HepG2 (cell line): Measurements from ENCODE around the gene COPB2. TPM values are rescaled to one million over a fixed set of nuclear protein-coding genes. Genes with fewer than 3 reads are reported as not detected.

ENCODE experiments used
- BRD4 ChIP-seq: sonication (generic); formaldehyde crosslinking; IDR thresholded peaks from 2 replicates; pipeline ENCODE4 v1.4.0; 2020; ENCODE audit warnings: missing genetic modification reagents
- KDM5A ChIP-seq: fragments of 200-600 bp; sonication (generic); IDR thresholded peaks from 2 replicates; pipeline ENCODE4 v1.7.0; 2018; ENCODE audit warnings: antibody characterized with exemption, mild to moderate bottlenecking, low read length, borderline replicate concordance
- MXD4 ChIP-seq: IDR thresholded peaks from 2 replicates; pipeline ENCODE4 v1.6.1; 2016; ENCODE audit warnings: mild to moderate bottlenecking, missing biosample characterization, missing genetic modification reagents
- PRPF4 ChIP-seq: fragments of 200-400 bp; formaldehyde crosslinking; IDR thresholded peaks from 2 replicates; pipeline ENCODE4 v1.6.1; 2016; ENCODE audit warnings: low read length, low read depth; ENCODE audit not compliant: poor library complexity, severe bottlenecking
- ZBTB3 ChIP-seq: sonication (generic); formaldehyde crosslinking; IDR thresholded peaks from 2 replicates; pipeline ENCODE4 v1.4.0; 2020; ENCODE audit warnings: low read depth, mild to moderate bottlenecking, moderate library complexity, missing genetic modification reagents, borderline replicate concordance
- ZNF12 ChIP-seq: sonication (generic); formaldehyde crosslinking; IDR thresholded peaks from 2 replicates; pipeline ENCODE4 v1.5.0; 2020; ENCODE audit warnings: missing genetic modification reagents
- ZNF598 ChIP-seq: sonication (generic); formaldehyde crosslinking; IDR thresholded peaks from 2 replicates; pipeline ENCODE4 v1.5.1; 2020; ENCODE audit warnings: mild to moderate bottlenecking, missing genetic modification reagents, borderline replicate concordance
- ZNF747 ChIP-seq: sonication (generic); formaldehyde crosslinking; IDR thresholded peaks from 2 replicates; pipeline ENCODE4 v1.8.1; 2023; ENCODE audit warnings: missing genetic modification reagents, mild to moderate bottlenecking, borderline replicate concordance
- polyA plus RNA-seq, 8 experiments: library from polyadenylated mRNA; depleted of rRNA in 3 of 8; stranded (reverse) in 7 of 8; unstranded in 1 of 8; fragments of >200 nt; fragmentation: Illumina TruSeq in 4 of 8; extraction: Trizol in 4 of 8; gene quantifications; 2 replicates each; pipeline versions ENCODE4 v1.2.1 to v1.2.3, GENCODE V29; 2011 to 2016; ENCODE audit warnings: low read depth in 4 of 8, missing spikeins in 1 of 8, mixed read lengths in 1 of 8; ENCODE audit not compliant: insufficient read depth in 1 of 8
- total RNA-seq, 5 experiments: library from RNA; depleted of rRNA; stranded (reverse); fragments of >200 nt; fragmentation: Illumina TruSeq; extraction: Trizol; gene quantifications; 2 replicates each; pipeline ENCODE4 v1.2.3, GENCODE V29; 2016; ENCODE audit warnings: low read depth in 1 of 5
- TF ChIP-seq, protein P1 (sequence below): sonication (generic); formaldehyde crosslinking; IDR thresholded peaks from 2 replicates; pipeline ENCODE4 v1.4.0; 2020; ENCODE audit warnings: missing genetic modification reagents, mild to moderate bottlenecking, borderline replicate concordance
- TF ChIP-seq, protein P2 (sequence below): sonication (generic); formaldehyde crosslinking; IDR thresholded peaks from 2 replicates; pipeline ENCODE4 v1.4.0; 2020; ENCODE audit warnings: missing genetic modification reagents, borderline replicate concordance
- TF ChIP-seq, protein P3 (sequence below): sonication (generic); IDR thresholded peaks from 2 replicates; pipeline ENCODE4 v1.6.1; 2016; ENCODE audit warnings: low read depth, borderline replicate concordance
- TF ChIP-seq, protein P4 (sequence below): sonication (generic); formaldehyde crosslinking; IDR thresholded peaks from 2 replicates; pipeline ENCODE4 v1.5.0; 2020; ENCODE audit warnings: missing genetic modification reagents
- TF ChIP-seq, protein P5 (sequence below): sonication (generic); formaldehyde crosslinking; IDR thresholded peaks from 2 replicates; pipeline ENCODE4 v1.4.0; 2020; ENCODE audit warnings: missing genetic modification reagents, borderline replicate concordance

Gene COPB2
- total and polyA plus RNA-seq, 2 of the 13 experiments (the other 11 are each of a cell fraction or from before 2014, with no cell fraction given): 83.3 to 217 TPM

DNA sequence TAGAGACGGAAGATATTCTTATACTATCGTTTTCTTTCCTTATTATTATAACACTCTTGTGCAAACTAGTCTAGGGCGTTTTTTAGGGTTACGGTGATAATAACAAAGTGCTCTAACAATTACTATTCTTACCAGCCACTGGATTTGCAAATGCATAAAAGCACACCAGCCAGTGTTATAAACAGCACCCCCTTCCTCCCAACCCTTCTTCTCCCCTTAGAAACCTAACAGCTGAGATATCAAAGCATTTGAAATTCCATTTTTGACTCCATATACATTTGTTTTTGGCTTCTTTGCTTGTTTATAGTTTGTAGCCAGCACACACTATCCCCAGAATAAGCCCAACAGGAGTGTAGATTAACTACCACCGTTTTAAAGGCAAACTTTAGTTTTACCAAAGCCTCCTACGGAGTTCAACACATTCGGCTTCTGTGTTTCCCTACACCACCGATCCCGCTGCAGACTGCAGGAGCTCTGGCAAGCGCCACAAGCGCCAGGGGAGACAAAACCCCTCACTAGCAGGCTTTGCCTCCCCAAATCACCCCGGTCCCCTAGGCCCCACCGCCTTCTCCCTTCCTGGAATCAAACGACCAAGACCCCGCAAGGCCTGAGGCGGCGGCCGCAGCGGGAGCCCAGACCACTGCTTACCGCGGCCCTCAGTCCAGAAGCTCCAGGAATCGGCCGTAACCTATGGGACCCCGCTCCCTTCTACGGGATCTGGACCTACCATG lies 461 bp downstream of the COPB2 start (continued):
- TF ChIP-seq ZNF747 (CRISPR knock-in tag) (no peak), PRPF4 (no peak), BRD4 (no peak), MXD4 (CRISPR knock-in tag) (0 out of 2 replicates have a peak, but pooled peaks have one; percentile 61), ZBTB3 (CRISPR knock-in tag) (0 out of 2 replicates have a peak, but pooled peaks have one; percentile 43), ZNF12 (CRISPR knock-in tag) (0 out of 2 replicates have a peak, but pooled peaks have one; percentile 29), KDM5A (peak; percentile 92; the same call in 1 of the 2 replicates), ZNF598 (CRISPR knock-in tag) (no peak)
- TF ChIP-seq, protein P1, sequence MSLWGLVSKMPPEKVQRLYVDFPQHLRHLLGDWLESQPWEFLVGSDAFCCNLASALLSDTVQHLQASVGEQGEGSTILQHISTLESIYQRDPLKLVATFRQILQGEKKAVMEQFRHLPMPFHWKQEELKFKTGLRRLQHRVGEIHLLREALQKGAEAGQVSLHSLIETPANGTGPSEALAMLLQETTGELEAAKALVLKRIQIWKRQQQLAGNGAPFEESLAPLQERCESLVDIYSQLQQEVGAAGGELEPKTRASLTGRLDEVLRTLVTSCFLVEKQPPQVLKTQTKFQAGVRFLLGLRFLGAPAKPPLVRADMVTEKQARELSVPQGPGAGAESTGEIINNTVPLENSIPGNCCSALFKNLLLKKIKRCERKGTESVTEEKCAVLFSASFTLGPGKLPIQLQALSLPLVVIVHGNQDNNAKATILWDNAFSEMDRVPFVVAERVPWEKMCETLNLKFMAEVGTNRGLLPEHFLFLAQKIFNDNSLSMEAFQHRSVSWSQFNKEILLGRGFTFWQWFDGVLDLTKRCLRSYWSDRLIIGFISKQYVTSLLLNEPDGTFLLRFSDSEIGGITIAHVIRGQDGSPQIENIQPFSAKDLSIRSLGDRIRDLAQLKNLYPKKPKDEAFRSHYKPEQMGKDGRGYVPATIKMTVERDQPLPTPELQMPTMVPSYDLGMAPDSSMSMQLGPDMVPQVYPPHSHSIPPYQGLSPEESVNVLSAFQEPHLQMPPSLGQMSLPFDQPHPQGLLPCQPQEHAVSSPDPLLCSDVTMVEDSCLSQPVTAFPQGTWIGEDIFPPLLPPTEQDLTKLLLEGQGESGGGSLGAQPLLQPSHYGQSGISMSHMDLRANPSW: no peak
- TF ChIP-seq, protein P2, sequence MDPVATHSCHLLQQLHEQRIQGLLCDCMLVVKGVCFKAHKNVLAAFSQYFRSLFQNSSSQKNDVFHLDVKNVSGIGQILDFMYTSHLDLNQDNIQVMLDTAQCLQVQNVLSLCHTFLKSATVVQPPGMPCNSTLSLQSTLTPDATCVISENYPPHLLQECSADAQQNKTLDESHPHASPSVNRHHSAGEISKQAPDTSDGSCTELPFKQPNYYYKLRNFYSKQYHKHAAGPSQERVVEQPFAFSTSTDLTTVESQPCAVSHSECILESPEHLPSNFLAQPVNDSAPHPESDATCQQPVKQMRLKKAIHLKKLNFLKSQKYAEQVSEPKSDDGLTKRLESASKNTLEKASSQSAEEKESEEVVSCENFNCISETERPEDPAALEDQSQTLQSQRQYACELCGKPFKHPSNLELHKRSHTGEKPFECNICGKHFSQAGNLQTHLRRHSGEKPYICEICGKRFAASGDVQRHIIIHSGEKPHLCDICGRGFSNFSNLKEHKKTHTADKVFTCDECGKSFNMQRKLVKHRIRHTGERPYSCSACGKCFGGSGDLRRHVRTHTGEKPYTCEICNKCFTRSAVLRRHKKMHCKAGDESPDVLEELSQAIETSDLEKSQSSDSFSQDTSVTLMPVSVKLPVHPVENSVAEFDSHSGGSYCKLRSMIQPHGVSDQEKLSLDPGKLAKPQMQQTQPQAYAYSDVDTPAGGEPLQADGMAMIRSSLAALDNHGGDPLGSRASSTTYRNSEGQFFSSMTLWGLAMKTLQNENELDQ (CRISPR knock-in tag): no peak
- TF ChIP-seq, protein P3, sequence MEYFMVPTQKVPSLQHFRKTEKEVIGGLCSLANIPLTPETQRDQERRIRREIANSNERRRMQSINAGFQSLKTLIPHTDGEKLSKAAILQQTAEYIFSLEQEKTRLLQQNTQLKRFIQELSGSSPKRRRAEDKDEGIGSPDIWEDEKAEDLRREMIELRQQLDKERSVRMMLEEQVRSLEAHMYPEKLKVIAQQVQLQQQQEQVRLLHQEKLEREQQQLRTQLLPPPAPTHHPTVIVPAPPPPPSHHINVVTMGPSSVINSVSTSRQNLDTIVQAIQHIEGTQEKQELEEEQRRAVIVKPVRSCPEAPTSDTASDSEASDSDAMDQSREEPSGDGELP: no peak
- TF ChIP-seq, protein P4, sequence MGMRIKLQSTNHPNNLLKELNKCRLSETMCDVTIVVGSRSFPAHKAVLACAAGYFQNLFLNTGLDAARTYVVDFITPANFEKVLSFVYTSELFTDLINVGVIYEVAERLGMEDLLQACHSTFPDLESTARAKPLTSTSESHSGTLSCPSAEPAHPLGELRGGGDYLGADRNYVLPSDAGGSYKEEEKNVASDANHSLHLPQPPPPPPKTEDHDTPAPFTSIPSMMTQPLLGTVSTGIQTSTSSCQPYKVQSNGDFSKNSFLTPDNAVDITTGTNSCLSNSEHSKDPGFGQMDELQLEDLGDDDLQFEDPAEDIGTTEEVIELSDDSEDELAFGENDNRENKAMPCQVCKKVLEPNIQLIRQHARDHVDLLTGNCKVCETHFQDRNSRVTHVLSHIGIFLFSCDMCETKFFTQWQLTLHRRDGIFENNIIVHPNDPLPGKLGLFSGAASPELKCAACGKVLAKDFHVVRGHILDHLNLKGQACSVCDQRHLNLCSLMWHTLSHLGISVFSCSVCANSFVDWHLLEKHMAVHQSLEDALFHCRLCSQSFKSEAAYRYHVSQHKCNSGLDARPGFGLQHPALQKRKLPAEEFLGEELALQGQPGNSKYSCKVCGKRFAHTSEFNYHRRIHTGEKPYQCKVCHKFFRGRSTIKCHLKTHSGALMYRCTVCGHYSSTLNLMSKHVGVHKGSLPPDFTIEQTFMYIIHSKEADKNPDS (CRISPR knock-in tag): no peak
- TF ChIP-seq, protein P5, sequence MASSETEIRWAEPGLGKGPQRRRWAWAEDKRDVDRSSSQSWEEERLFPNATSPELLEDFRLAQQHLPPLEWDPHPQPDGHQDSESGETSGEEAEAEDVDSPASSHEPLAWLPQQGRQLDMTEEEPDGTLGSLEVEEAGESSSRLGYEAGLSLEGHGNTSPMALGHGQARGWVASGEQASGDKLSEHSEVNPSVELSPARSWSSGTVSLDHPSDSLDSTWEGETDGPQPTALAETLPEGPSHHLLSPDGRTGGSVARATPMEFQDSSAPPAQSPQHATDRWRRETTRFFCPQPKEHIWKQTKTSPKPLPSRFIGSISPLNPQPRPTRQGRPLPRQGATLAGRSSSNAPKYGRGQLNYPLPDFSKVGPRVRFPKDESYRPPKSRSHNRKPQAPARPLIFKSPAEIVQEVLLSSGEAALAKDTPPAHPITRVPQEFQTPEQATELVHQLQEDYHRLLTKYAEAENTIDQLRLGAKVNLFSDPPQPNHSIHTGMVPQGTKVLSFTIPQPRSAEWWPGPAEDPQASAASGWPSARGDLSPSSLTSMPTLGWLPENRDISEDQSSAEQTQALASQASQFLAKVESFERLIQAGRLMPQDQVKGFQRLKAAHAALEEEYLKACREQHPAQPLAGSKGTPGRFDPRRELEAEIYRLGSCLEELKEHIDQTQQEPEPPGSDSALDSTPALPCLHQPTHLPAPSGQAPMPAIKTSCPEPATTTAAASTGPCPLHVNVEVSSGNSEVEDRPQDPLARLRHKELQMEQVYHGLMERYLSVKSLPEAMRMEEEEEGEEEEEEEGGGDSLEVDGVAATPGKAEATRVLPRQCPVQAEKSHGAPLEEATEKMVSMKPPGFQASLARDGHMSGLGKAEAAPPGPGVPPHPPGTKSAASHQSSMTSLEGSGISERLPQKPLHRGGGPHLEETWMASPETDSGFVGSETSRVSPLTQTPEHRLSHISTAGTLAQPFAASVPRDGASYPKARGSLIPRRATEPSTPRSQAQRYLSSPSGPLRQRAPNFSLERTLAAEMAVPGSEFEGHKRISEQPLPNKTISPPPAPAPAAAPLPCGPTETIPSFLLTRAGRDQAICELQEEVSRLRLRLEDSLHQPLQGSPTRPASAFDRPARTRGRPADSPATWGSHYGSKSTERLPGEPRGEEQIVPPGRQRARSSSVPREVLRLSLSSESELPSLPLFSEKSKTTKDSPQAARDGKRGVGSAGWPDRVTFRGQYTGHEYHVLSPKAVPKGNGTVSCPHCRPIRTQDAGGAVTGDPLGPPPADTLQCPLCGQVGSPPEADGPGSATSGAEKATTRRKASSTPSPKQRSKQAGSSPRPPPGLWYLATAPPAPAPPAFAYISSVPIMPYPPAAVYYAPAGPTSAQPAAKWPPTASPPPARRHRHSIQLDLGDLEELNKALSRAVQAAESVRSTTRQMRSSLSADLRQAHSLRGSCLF (CRISPR knock-in tag): no peak
